NT2/D1 (cell line): ENCODE results near the gene GEMIN7.

ENCODE experiments used
- SUZ12 ChIP-seq: IDR thresholded peaks from 2 replicates; pipeline ENCODE4 v1.6.1; 2011; ENCODE audit not compliant: insufficient read length, insufficient read depth; ENCODE audit errors: extremely low read depth
- YY1 ChIP-seq: IDR thresholded peaks from 2 replicates; pipeline ENCODE4 v1.6.1; 2011; ENCODE audit not compliant: insufficient read length, insufficient read depth
- ZNF274 ChIP-seq: IDR thresholded peaks from 2 replicates; pipeline ENCODE4 v1.6.1; 2011; ENCODE audit warnings: mild to moderate bottlenecking, low read depth, low read length

GRCh38 chr19:45101806-45102205, 22.7 kb downstream of the GEMIN7 start:
- no peak for TF ChIP-seq YY1
- TF ChIP-seq ZNF274, result no peak
- TF ChIP-seq SUZ12, result no peak
